Fibroblast of lung (primary cell): ENCODE measurements around the gene KRT80. TPM values are rescaled to one million over a fixed set of nuclear protein-coding genes. Genes with fewer than 3 reads are reported as not detected.

Source experiments
- DNase-seq, 2 donors: peaks; one replicate each; pipeline versions ENCODE4 v3.0.0 to v3.0.0-alpha.2; 2010; ENCODE audit warnings: low read depth in 2 of 2
- H2AFZ ChIP-seq: 2 replicates; pipeline ENCODE4 v1.5.1; 2012; ENCODE audit warnings: low read length, control low read depth, inconsistent platforms
- H3K27ac ChIP-seq: 2 replicates; pipeline ENCODE4 v1.5.1; 2011; ENCODE audit warnings: low read length, control low read depth; ENCODE audit not compliant: insufficient read depth
- H3K27me3 ChIP-seq: 2 replicates; pipeline ENCODE4 v1.5.1; 2011; ENCODE audit warnings: mild to moderate bottlenecking, low read length; ENCODE audit not compliant: control insufficient read depth, insufficient read depth
- H3K36me3 ChIP-seq: 2 replicates; pipeline ENCODE4 v1.5.1; 2011; ENCODE audit warnings: low read length; ENCODE audit not compliant: control insufficient read depth, insufficient read depth
- H3K4me1 ChIP-seq: 2 replicates; pipeline ENCODE4 v1.5.1; 2011; ENCODE audit warnings: low read length; ENCODE audit not compliant: control insufficient read depth, insufficient read depth; ENCODE audit errors: extremely low read depth
- H3K4me2 ChIP-seq: 2 replicates; pipeline ENCODE4 v1.5.1; 2011; ENCODE audit warnings: low read length, control low read depth; ENCODE audit not compliant: insufficient read depth; ENCODE audit errors: extremely low read depth
- H3K4me3 ChIP-seq, 4 experiments: fragments of 200-600 bp in 1 of 4; sonication (generic) in 1 of 4; replicated peaks in 1 of 4; 2 replicates each; pipeline ENCODE4 v1.5.1; 2011 to 2016; ENCODE audit warnings: low read length in 4 of 4, low read depth in 3 of 4, mild to moderate bottlenecking in 3 of 4, control low read depth in 2 of 4, inconsistent platforms in 1 of 4, mixed read lengths in 1 of 4; ENCODE audit not compliant: insufficient read depth in 1 of 4; ENCODE audit errors: control extremely low read depth in 1 of 4
- H3K79me2 ChIP-seq: 2 replicates; pipeline ENCODE4 v1.5.1; 2012; ENCODE audit warnings: mild to moderate bottlenecking, low read length, inconsistent platforms; ENCODE audit not compliant: control insufficient read depth, insufficient read depth
- H3K9ac ChIP-seq: 2 replicates; pipeline ENCODE4 v1.5.1; 2011; ENCODE audit warnings: mild to moderate bottlenecking, low read length, control low read depth; ENCODE audit not compliant: insufficient read depth
- H3K9me3 ChIP-seq: 2 replicates; pipeline ENCODE4 v1.5.1; 2012; ENCODE audit warnings: low read depth, low read length; ENCODE audit not compliant: control insufficient read depth, insufficient read depth
- H4K20me1 ChIP-seq: 2 replicates; pipeline ENCODE4 v1.5.1; 2011; ENCODE audit warnings: low read length; ENCODE audit not compliant: control insufficient read depth, insufficient read depth; ENCODE audit errors: extremely low read depth
- CTCF ChIP-seq, 2 donors: IDR thresholded peaks in 1 of 2; conservative IDR thresholded peaks in 1 of 2; 1 replicate in 1 of 2; 2 replicates in 1 of 2; pipeline ENCODE4 v1.5.1; 2011 to 2012; ENCODE audit warnings: low read length in 2 of 2, control low read depth in 1 of 2, inconsistent platforms in 1 of 2, low read depth in 1 of 2, mild to moderate bottlenecking in 1 of 2
- EZH2 ChIP-seq: IDR thresholded peaks from 2 replicates; pipeline ENCODE4 v1.5.1; 2012; ENCODE audit warnings: low read length, control low read depth, mild to moderate bottlenecking; ENCODE audit errors: missing control alignments
- polyA plus RNA-seq, 2 donors: library from polyadenylated mRNA; depleted of rRNA in 1 of 2; stranded (reverse) in 1 of 2; unstranded in 1 of 2; fragments of >200 nt; gene quantifications; 2 replicates each; pipeline ENCODE4 v1.2.1, GENCODE V29; 2011 to 2012; ENCODE audit warnings: missing spikeins in 1 of 2
- total RNA-seq: library from RNA; depleted of rRNA; stranded (reverse); fragments of >200 nt; gene quantifications from 2 replicates; pipeline ENCODE4 v1.2.1, GENCODE V29; 2014

KRT80 gene
- total and polyA plus RNA-seq, 2 donors (not counting 1 experiment from before 2014, with no cell fraction given), result 0.17 to 1.0 TPM

- Histone ChIP-seq H3K4me3 (no peak overlapping the region), H2AFZ (no peak overlapping the region), H3K9me3 (no peaks in the 10 kb centered on the region), H3K79me2 (no peaks in the 10 kb centered on the region), H3K36me3 (peaks cover 1% of the 10 kb centered on the region), H4K20me1 (no peaks in the 10 kb centered on the region), H3K9ac (no peak overlapping the region), H3K27ac (no peak overlapping the region), H3K4me2 (peak overlapping the region; percentile 19), H3K4me1 (peaks cover 51% of the 10 kb centered on the region), H3K27me3 (no peaks in the 10 kb centered on the region)
- peak in 1 of 2 donors; percentile 46 for DNase-seq
- no peak for TF ChIP-seq CTCF (conservative IDR thresholded peaks at IDR 0.05 in 1 of 2, IDR thresholded peaks at IDR 0.05 in 1 of 2; ENCODE audit: low read depth in 1 of 2, low read length in 2 of 2)
- TF ChIP-seq EZH2, result no peak
Observed at GRCh38 chr12:52182898-52183543, 8.8 kb downstream of the KRT80 start.

- Histone ChIP-seq H3K4me1 (peaks cover 49% of the 10 kb centered on the region), H3K27ac (peak overlapping the region; percentile 79), H3K9me3 (no peaks in the 10 kb centered on the region), H3K36me3 (peaks cover 1% of the 10 kb centered on the region), H3K79me2 (no peaks in the 10 kb centered on the region), H3K27me3 (no peaks in the 10 kb centered on the region), H3K4me2 (no peak overlapping the region), H4K20me1 (no peaks in the 10 kb centered on the region), H3K4me3 (no peak overlapping the region), H2AFZ (no peak overlapping the region), H3K9ac (no peak overlapping the region)
- no peak for DNase-seq
- TF ChIP-seq EZH2 (no peak), CTCF (conservative IDR thresholded peaks at IDR 0.05 in 1 of 2, IDR thresholded peaks at IDR 0.05 in 1 of 2; ENCODE audit: low read depth in 1 of 2, low read length in 2 of 2) (no peak)
Observed at GRCh38 chr12:52182384-52182783, 9.4 kb downstream of the KRT80 start.

- peak overlapping the region; percentile 79 for H3K27ac ChIP-seq
- no peaks in the 10 kb centered on the region for H3K27me3 ChIP-seq
- H3K4me1 ChIP-seq, result peaks cover 43% of the 10 kb centered on the region
- TF ChIP-seq CTCF (conservative IDR thresholded peaks at IDR 0.05 in 1 of 2, IDR thresholded peaks at IDR 0.05 in 1 of 2; ENCODE audit: low read depth in 1 of 2, low read length in 2 of 2), result no peak
- no peak overlapping the region for H3K9ac ChIP-seq
- H3K9me3 ChIP-seq, result no peaks in the 10 kb centered on the region
- H4K20me1 ChIP-seq, result no peaks in the 10 kb centered on the region
- H2AFZ ChIP-seq, result no peak overlapping the region
- H3K4me2 ChIP-seq, result peak overlapping the region; percentile 25
- H3K36me3 ChIP-seq, result no peaks in the 10 kb centered on the region
- H3K4me3 ChIP-seq, result no peak overlapping the region
- no peaks in the 10 kb centered on the region for H3K79me2 ChIP-seq
- peak; percentile 84 to 91 for DNase-seq
Observed at GRCh38 chr12:52181746-52182145, 10.1 kb downstream of the KRT80 start.
